IMR-90 (cell line): Measurements from ENCODE around the gene RPS27L. TPM values are rescaled to one million over a fixed set of nuclear protein-coding genes. Genes with fewer than 3 reads are reported as not detected.

ENCODE experiments used
- ATAC-seq: fragments of 200-7000 bp; cut with Tn5 transposase; 2 replicates; pipeline ENCODE4 v1.9.1; 2020; ENCODE audit warnings: low read depth, mild to moderate bottlenecking, moderate library complexity
- BruUV-seq: library from RNA; stranded (reverse); fragments of 400-500 nt; replicated peaks from 2 replicates; lab custom pipeline; 2021; lab: Mats Ljungman, UMichigan
- CTCF ChIA-PET: fragments of 300-600 bp; formaldehyde crosslinking; extraction: SDS; loops from one replicate; lab custom pipeline; 2021; ENCODE audit warnings: antibody characterized with exemption; lab: Yijun Ruan, JAX
- POLR2A ChIA-PET: fragments of 300-600 bp; sonication (Branson Sonifier 250); formaldehyde crosslinking; loops from one replicate; lab custom pipeline; 2022; ENCODE audit warnings: antibody characterized with exemption; ENCODE audit not compliant: unreplicated experiment; lab: Charles Lee
- DNase-seq: peaks from one replicate; pipeline ENCODE4 v3.0.0; 2013
- H2AFZ ChIP-seq: replicated peaks from 2 replicates; pipeline ENCODE3; 2013; ENCODE audit warnings: low read length, mild to moderate bottlenecking; ENCODE audit not compliant: poor library complexity
- H2AK5ac ChIP-seq: 2 replicates; pipeline ENCODE4 v1.6.1; 2013; ENCODE audit warnings: low read depth, low read length, inconsistent platforms
- H2AK9ac ChIP-seq: replicated peaks from 2 replicates; pipeline ENCODE3; 2013; ENCODE audit warnings: mild to moderate bottlenecking, low read depth, low read length, moderate library complexity; ENCODE audit not compliant: poor library complexity
- H2BK120ac ChIP-seq: 2 replicates; pipeline ENCODE4 v1.6.1; 2013; ENCODE audit warnings: low read depth, low read length, inconsistent platforms
- H2BK15ac ChIP-seq: 3 replicates; pipeline ENCODE4 v1.6.1; 2013; ENCODE audit warnings: low read depth, low read length, inconsistent platforms
- H2BK20ac ChIP-seq: 2 replicates; pipeline ENCODE4 v1.6.1; 2013; ENCODE audit warnings: low read depth, mild to moderate bottlenecking, inconsistent platforms, low read length, moderate library complexity
- H2BK5ac ChIP-seq: 2 replicates; pipeline ENCODE4 v1.6.1; 2013; ENCODE audit warnings: mild to moderate bottlenecking, low read depth, low read length, inconsistent platforms; ENCODE audit not compliant: poor library complexity, severe bottlenecking
- H3K14ac ChIP-seq: replicated peaks from 2 replicates; pipeline ENCODE4 v1.6.1; 2013; ENCODE audit warnings: low read depth, low read length, inconsistent platforms
- H3K18ac ChIP-seq: 2 replicates; pipeline ENCODE4 v1.6.1; 2013; ENCODE audit warnings: low read depth, low read length, control low read depth
- H3K23ac ChIP-seq: 2 replicates; pipeline ENCODE4 v1.6.1; 2013; ENCODE audit warnings: low read depth, low read length, inconsistent platforms
- H3K27ac ChIP-seq: 2 replicates; pipeline ENCODE4 v1.5.1; 2013; ENCODE audit warnings: mild to moderate bottlenecking, control low read depth, low read length; ENCODE audit not compliant: insufficient read depth
- H3K27me3 ChIP-seq: 2 replicates; pipeline ENCODE4 v1.6.1; 2013; ENCODE audit warnings: low read length; ENCODE audit not compliant: control insufficient read depth, insufficient read depth
- H3K36me3 ChIP-seq: 2 replicates; pipeline ENCODE4 v1.6.1; 2013; ENCODE audit warnings: low read length, mixed read lengths; ENCODE audit not compliant: control insufficient read depth, insufficient read depth
- H3K4ac ChIP-seq: 2 replicates; pipeline ENCODE4 v1.6.1; 2013; ENCODE audit warnings: low read depth, low read length, inconsistent platforms
- H3K4me1 ChIP-seq: 2 replicates; pipeline ENCODE4 v1.6.1; 2013; ENCODE audit warnings: low read length, mixed read lengths; ENCODE audit not compliant: control insufficient read depth, insufficient read depth
- H3K4me2 ChIP-seq: 2 replicates; pipeline ENCODE4 v1.6.1; 2013; ENCODE audit warnings: low read depth, mild to moderate bottlenecking, control low read depth, low read length, moderate library complexity
- H3K4me3 ChIP-seq: 2 replicates; pipeline ENCODE4 v1.5.1; 2013; ENCODE audit warnings: low read depth, mild to moderate bottlenecking, control low read depth, low read length, moderate library complexity; ENCODE audit not compliant: insufficient read depth
- H3K56ac ChIP-seq: 2 replicates; pipeline ENCODE4 v1.6.1; 2013; ENCODE audit warnings: low read length, inconsistent platforms; ENCODE audit not compliant: insufficient read depth; ENCODE audit errors: extremely low read depth
- H3K79me1 ChIP-seq, 2 experiments: 2 replicates each; pipeline ENCODE4 v1.6.1; 2013; ENCODE audit warnings: low read length in 2 of 2, inconsistent platforms in 1 of 2, low read depth in 1 of 2
- H3K9ac ChIP-seq: 2 replicates; pipeline ENCODE4 v1.6.1; 2013; ENCODE audit warnings: low read depth, low read length, control low read depth
- H3K9me1 ChIP-seq: 2 replicates; pipeline ENCODE4 v1.6.1; 2013; ENCODE audit warnings: low read length, inconsistent platforms; ENCODE audit not compliant: insufficient read depth
- H3K9me3 ChIP-seq: 2 replicates; pipeline ENCODE4 v1.6.1; 2013; ENCODE audit warnings: low read length; ENCODE audit not compliant: control insufficient read depth, insufficient read depth
- H4K20me1 ChIP-seq: 2 replicates; pipeline ENCODE4 v1.6.1; 2013; ENCODE audit warnings: low read length, inconsistent platforms; ENCODE audit not compliant: insufficient read depth
- H4K5ac ChIP-seq: 2 replicates; pipeline ENCODE4 v1.6.1; 2013; ENCODE audit warnings: mild to moderate bottlenecking, low read depth, low read length, control low read depth
- H4K8ac ChIP-seq, 2 experiments: 2 replicates each; pipeline ENCODE4 v1.6.1; 2013; ENCODE audit warnings: low read depth in 2 of 2, low read length in 2 of 2, control low read depth in 1 of 2, inconsistent platforms in 1 of 2
- H4K91ac ChIP-seq: 2 replicates; pipeline ENCODE4 v1.6.1; 2013; ENCODE audit warnings: low read depth, low read length, inconsistent platforms; ENCODE audit not compliant: insufficient read depth
- BHLHE40 ChIP-seq: fragments of 150-350 bp; IDR thresholded peaks from 2 replicates; pipeline ENCODE4 v1.6.1; 2016; ENCODE audit warnings: mild to moderate bottlenecking, low read depth, low read length
- CTCF ChIP-seq: conservative IDR thresholded peaks from 2 replicates; pipeline ENCODE4 v1.5.1; 2012; ENCODE audit warnings: mild to moderate bottlenecking, low read depth, low read length, improper control_type of control experiment
- MAFK ChIP-seq: IDR thresholded peaks from 2 replicates; pipeline ENCODE4 v1.6.1; 2012; ENCODE audit warnings: low read depth, low read length, improper control_type of control experiment
- POLR2A ChIP-seq: IDR thresholded peaks from 2 replicates; pipeline ENCODE4 v1.6.1; 2012; ENCODE audit warnings: mild to moderate bottlenecking, low read depth, low read length
- RCOR1 ChIP-seq: IDR thresholded peaks from 2 replicates; pipeline ENCODE4 v1.6.1; 2012; ENCODE audit warnings: mild to moderate bottlenecking, low read length, improper control_type of control experiment; ENCODE audit not compliant: insufficient replicate concordance
- SMC3 ChIP-seq: fragments of 150-350 bp; IDR thresholded peaks from 2 replicates; pipeline ENCODE4 v1.6.1; 2016; ENCODE audit warnings: low read depth, mild to moderate bottlenecking, antibody characterized with exemption, low read length, moderate library complexity
- dilution Hi-C: fragments of 300-500 bp; cut with HindIII; formaldehyde crosslinking; loops from one replicate; pipeline ENCODE4 v1.14.3; 2018; ENCODE audit warnings: low sequenced_read_pairs; ENCODE audit not compliant: unreplicated experiment
- in situ Hi-C: fragments of 300-500 bp; cut with MboI; formaldehyde crosslinking; loops from 3 replicates; pipeline ENCODE4 v1.14.3; 2019; ENCODE audit warnings: low sequenced_read_pairs, inconsistent platforms, mixed read lengths
- intact Hi-C: fragments of 100-400 bp; cut with micrococcal nuclease; formaldehyde crosslinking; loops from 2 replicates; pipeline ENCODE4 v1.10.0; 2022
- polyA plus RNA-seq, 3 experiments: library from polyadenylated mRNA; depleted of rRNA; stranded (reverse); fragments of >200 nt; gene quantifications; 2 replicates each; pipeline ENCODE4 v1.2.3, GENCODE V29; 2012; ENCODE audit warnings: low replicate concordance in 1 of 3
- total RNA-seq: library from RNA; depleted of rRNA; stranded (reverse); fragments of >200 nt; gene quantifications from 2 replicates; pipeline ENCODE4 v1.2.3, GENCODE V29; 2012
- TF ChIP-seq, protein P1 (sequence below): fragments of 150-350 bp; IDR thresholded peaks from 2 replicates; pipeline ENCODE4 v1.6.1; 2016; ENCODE audit warnings: low read depth, mild to moderate bottlenecking, low read length, moderate library complexity, borderline replicate concordance

RPS27L gene
- total and polyA plus RNA-seq, 2 of the 4 experiments (the other 2 are of a cell fraction) = 53.1 to 302 TPM

DNA sequence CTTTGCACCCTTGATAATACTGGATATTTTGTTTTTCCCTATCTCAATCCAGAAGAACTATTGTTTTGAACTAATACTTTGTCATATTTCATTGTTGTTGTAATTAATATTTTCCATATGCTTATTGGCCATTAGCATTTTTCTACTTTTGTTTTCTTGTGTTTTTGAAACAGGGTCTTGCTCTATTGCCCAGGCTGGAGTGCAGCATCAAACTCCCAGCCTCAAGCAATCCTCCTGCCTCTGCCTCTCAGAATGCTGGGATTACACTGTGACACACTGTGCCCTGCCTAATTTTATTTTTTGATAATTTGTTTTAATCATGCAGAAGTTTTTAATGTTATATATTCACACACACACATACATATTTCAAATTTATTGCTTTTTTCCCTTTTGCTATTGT is 3.4 kb upstream of the RPS27L start:
- peaks cover 6% of the 10 kb centered on the region for H3K4me1 ChIP-seq
- H3K27me3 ChIP-seq = no peaks in the 10 kb centered on the region
- ChIA-PET POLR2A (no interaction called here), CTCF (no interaction called here)
- no peak overlapping the region for H2AK9ac ChIP-seq
- no peak overlapping the region for H3K9ac ChIP-seq
- no peak overlapping the region for H2AK5ac ChIP-seq
- no peak overlapping the region for H4K91ac ChIP-seq
- no peak overlapping the region for H4K5ac ChIP-seq
- no peak overlapping the region for H3K14ac ChIP-seq
- H2BK20ac ChIP-seq = no peak overlapping the region
- H4K8ac ChIP-seq = no peak overlapping the region
- no peak for ATAC-seq
- no peak for DNase-seq
- in situ Hi-C loops (loop anchor here (25.0 kb wide), 1 partner anchor 252 kb away; no protein-coding TSS in a partner anchor), dilution Hi-C loops (no loop called here), intact Hi-C loops (no loop called here)
- H4K20me1 ChIP-seq = no peaks in the 10 kb centered on the region
- no peak overlapping the region for H3K4me3 ChIP-seq
- H3K56ac ChIP-seq = no peak overlapping the region
- peaks cover 4 to 16% of the 10 kb centered on the region in 2 experiments for H3K79me1 ChIP-seq
- no peak overlapping the region for H3K23ac ChIP-seq
- H3K36me3 ChIP-seq = no peaks in the 10 kb centered on the region
- no peak overlapping the region for H3K4me2 ChIP-seq
- H3K27ac ChIP-seq = no peak overlapping the region
- no peak overlapping the region for H3K18ac ChIP-seq
- H2BK15ac ChIP-seq = no peak overlapping the region
- H3K9me3 ChIP-seq = no peaks in the 10 kb centered on the region
- no peak overlapping the region for H2BK5ac ChIP-seq
- H2BK120ac ChIP-seq = no peak overlapping the region
- TF ChIP-seq RCOR1 (no peak), MAFK (no peak), SMC3 (no peak), CTCF (no peak), BHLHE40 (no peak), POLR2A (no peak)
- TF ChIP-seq, protein P1, sequence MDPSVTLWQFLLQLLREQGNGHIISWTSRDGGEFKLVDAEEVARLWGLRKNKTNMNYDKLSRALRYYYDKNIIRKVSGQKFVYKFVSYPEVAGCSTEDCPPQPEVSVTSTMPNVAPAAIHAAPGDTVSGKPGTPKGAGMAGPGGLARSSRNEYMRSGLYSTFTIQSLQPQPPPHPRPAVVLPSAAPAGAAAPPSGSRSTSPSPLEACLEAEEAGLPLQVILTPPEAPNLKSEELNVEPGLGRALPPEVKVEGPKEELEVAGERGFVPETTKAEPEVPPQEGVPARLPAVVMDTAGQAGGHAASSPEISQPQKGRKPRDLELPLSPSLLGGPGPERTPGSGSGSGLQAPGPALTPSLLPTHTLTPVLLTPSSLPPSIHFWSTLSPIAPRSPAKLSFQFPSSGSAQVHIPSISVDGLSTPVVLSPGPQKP = no peak
- no TSS peak for BruUV-seq
- H2AFZ ChIP-seq = no peak overlapping the region
- no peak overlapping the region for H3K4ac ChIP-seq
- H3K9me1 ChIP-seq = 0 out of 2 replicates have a peak, but pooled peaks cover 3% of the 10 kb centered on the region
